ENCODE results near the gene TRABD2A. TPM values are rescaled to one million over a fixed set of nuclear protein-coding genes. Genes with fewer than 3 reads are reported as not detected.

Gene TRABD2A
- total RNA-seq, 1 experiment from 2014 or later, result 1.7 TPM

DNA sequence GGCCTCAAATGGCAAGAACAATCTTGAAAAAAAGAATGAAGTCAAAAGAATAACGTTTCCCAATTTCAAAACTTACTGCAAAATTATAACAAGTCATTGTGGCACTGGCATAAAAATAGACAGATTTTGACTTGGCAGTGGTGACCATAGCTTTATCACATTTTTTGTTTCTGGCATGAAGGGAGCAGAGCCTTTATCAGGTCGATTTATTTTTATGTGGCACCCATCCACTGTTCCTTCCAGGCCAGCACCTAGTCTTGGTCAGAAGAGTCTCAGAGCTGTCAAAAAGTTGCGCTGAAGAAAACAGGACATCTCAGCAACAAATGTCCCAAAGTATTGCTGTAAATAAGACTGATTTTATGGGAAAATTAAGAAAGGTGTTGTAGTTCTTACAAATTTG, 92.4 kb downstream of the TRABD2A start:
- Histone ChIP-seq H3K18ac (ENCODE audit: insufficient read length, low read depth, low read length) (no peak overlapping the region), H3K79me2 (ENCODE audit: insufficient read depth, low read length) (no peaks in the 10 kb centered on the region), H2BK5ac (ENCODE audit: insufficient read length, low read length) (no peak overlapping the region), H3K79me1 (ENCODE audit: insufficient read depth, low read depth, low read length, poor library complexity, severe bottlenecking) (no peaks in the 10 kb centered on the region), H3K23ac (ENCODE audit: insufficient read length, low read depth, low read length) (no peak overlapping the region), H2BK15ac (ENCODE audit: low read depth, low read length) (no peak overlapping the region), H3K4ac (ENCODE audit: low read depth, low read length) (no peak overlapping the region), H3K56ac (ENCODE audit: insufficient read length, low read depth, low read length) (no peak overlapping the region), H2BK20ac (ENCODE audit: low read depth, low read length, poor library complexity, severe bottlenecking) (no peak overlapping the region), H2AFZ (ENCODE audit: low read length) (no peak overlapping the region), H2BK12ac (ENCODE audit: insufficient read length, low read depth, low read length) (no peak overlapping the region), H3K27ac (ENCODE audit: insufficient read length, low read depth, low read length) (no peak overlapping the region), H4K5ac (ENCODE audit: insufficient read length, low read depth, low read length) (no peak overlapping the region), H3K27me3 (ENCODE audit: insufficient read depth, low read length) (no peaks in the 10 kb centered on the region), H3K14ac (ENCODE audit: insufficient read depth, low read length) (no peak overlapping the region), H3T11ph (ENCODE audit: low read length) (no peak overlapping the region), H4K20me1 (ENCODE audit: control insufficient read depth, insufficient read depth, insufficient read length) (no peaks in the 10 kb centered on the region), H2BK120ac (ENCODE audit: low read depth, low read length, poor library complexity, severe bottlenecking) (no peak overlapping the region), H4K91ac (ENCODE audit: insufficient read length, low read depth, low read length) (no peak overlapping the region), H3K9me3 (ENCODE audit: control insufficient read depth, low read depth, low read length) (no peaks in the 10 kb centered on the region), H3K9ac (ENCODE audit: extremely low read depth, insufficient read length, low read length) (no peak overlapping the region), H3K4me2 (ENCODE audit: insufficient read depth, insufficient read length, low read length) (no peak overlapping the region), H4K8ac (replicated peaks; ENCODE audit: insufficient read length, low read depth, low read length) (no peak overlapping the region), H3K4me1 (ENCODE audit: insufficient read depth, low read length) (peaks cover 2% of the 10 kb centered on the region; the same call in 1 of the 2 replicates), H2AK5ac (ENCODE audit: insufficient read length, low read length) (no peak overlapping the region), H3K23me2 (ENCODE audit: insufficient read length, low read depth, low read length, poor library complexity, severe bottlenecking) (no peaks in the 10 kb centered on the region)
- H3K4me3 Mint-ChIP-seq, result no peak overlapping the region
- H3K9me3 Mint-ChIP-seq, result 0 out of 5 replicates have a peak, but pooled peaks cover 0 to 2% of the 10 kb centered on the region in 2 experiments
- DNase-seq, result no peak
- TF ChIP-seq CTCF (conservative IDR thresholded peaks at IDR 0.05), result no peak
- no peaks in the 10 kb centered on the region for H3K27me3 Mint-ChIP-seq (ENCODE audit: low read depth)
- H3K27ac Mint-ChIP-seq, result peak overlapping the region in 1 of 3 experiments; percentile 10; a peak in 1 of 7 replicates
- WGBS (ENCODE audit: extremely low coverage, insufficient read length, low lambda C conversion rate), result no CpG with 5 or more reads among the region's 3 CpGs
- H3K36me3 Mint-ChIP-seq (ENCODE audit: insufficient read depth in 1 of 3, low read depth in 3 of 3), result no peaks in the 10 kb centered on the region
- H3K4me1 Mint-ChIP-seq, result peaks cover 4 to 5% of the 10 kb centered on the region in 2 experiments
